NK-92 treated with Interleukin-12 subunit alpha and Interleukin-12 subunit beta, amount 100 ng/mL, for 24 hours (cell line): Measurements from ENCODE around the gene ATG4C.

Experiments
- DNase-seq: peaks from one replicate; lab custom pipeline; 2025; lab: John Stamatoyannopoulos, UW

The ATG4C gene

GRCh38 chr1:62840555-62840954, 56.6 kb downstream of the ATG4C start:
- DNase-seq: no peak

GRCh38 chr1:62841587-62842169, 57.7 kb downstream of the ATG4C start:
- DNase-seq: no peak

- no peak for DNase-seq
Observed at GRCh38 chr1:62844030-62844429, 60.1 kb downstream of the ATG4C start.

GRCh38 chr1:62849031-62849430, 65.1 kb downstream of the ATG4C start:
- no peak for DNase-seq

- no peak for DNase-seq
Observed at GRCh38 chr1:62852253-62852652, 68.3 kb downstream of the ATG4C start.

- no peak for DNase-seq
Observed at GRCh38 chr1:62856960-62857359, 73.0 kb downstream of the ATG4C start.

- DNase-seq: no peak
Observed at GRCh38 chr1:62869217-62869754, 85.4 kb downstream of the ATG4C start.

- DNase-seq: no peak
Observed at GRCh38 chr1:62870148-62870547, 86.2 kb downstream of the ATG4C start.

GRCh38 chr1:62875676-62876075, 91.7 kb downstream of the ATG4C start:
- no peak for DNase-seq

- DNase-seq: no peak
Observed at GRCh38 chr1:62876535-62876934, 92.6 kb downstream of the ATG4C start.

- DNase-seq: no peak
Observed at GRCh38 chr1:62877579-62877978, 93.6 kb downstream of the ATG4C start.

GRCh38 chr1:62879962-62880361, 96.0 kb downstream of the ATG4C start:
- no peak for DNase-seq

- DNase-seq: no peak
Observed at GRCh38 chr1:62882201-62883104, 98.5 kb downstream of the ATG4C start.

- no peak for DNase-seq
Observed at GRCh38 chr1:62884156-62884740, 100.3 kb downstream of the ATG4C start.

GRCh38 chr1:62887799-62888507, 104.0 kb downstream of the ATG4C start:
- no peak for DNase-seq

- DNase-seq: no peak
Observed at GRCh38 chr1:62891956-62892562, 108.1 kb downstream of the ATG4C start.

- no peak for DNase-seq
Observed at GRCh38 chr1:62897788-62898187, 113.9 kb downstream of the ATG4C start.

GRCh38 chr1:62900566-62900965, 116.6 kb downstream of the ATG4C start:
- DNase-seq: no peak

- no peak for DNase-seq
Observed at GRCh38 chr1:62901650-62902049, 117.7 kb downstream of the ATG4C start.

- DNase-seq: no peak
Observed at GRCh38 chr1:62903522-62903921, 119.6 kb downstream of the ATG4C start.

GRCh38 chr1:62903982-62904855, 120.3 kb downstream of the ATG4C start:
- no peak for DNase-seq
